Activated CD8-positive, alpha-beta T cell treated with anti-CD3 and anti-CD28 coated beads for 36 hours (primary cell): ENCODE data around the gene PNMA8A. TPM values are rescaled to one million over a fixed set of nuclear protein-coding genes. Genes with fewer than 3 reads are reported as not detected.
"Not testable (repeated sequence)": the region's sequence is repeated elsewhere in the genome, so short reads cannot be mapped to it uniquely, and the experiment has no call there.

Experiments
- ATAC-seq: fragments of 200-7000 bp; cut with Tn5 transposase; one replicate; pipeline ENCODE4 v1.10.0; 2021; ENCODE audit warnings: mild to moderate bottlenecking, moderate library complexity
- CTCF ChIA-PET: fragments of 350-600 bp; sonication (Branson Sonifier 250); formaldehyde crosslinking; loops from one replicate; lab custom pipeline; 2021; ENCODE audit warnings: antibody characterized with exemption; lab: Charles Lee
- POLR2A ChIA-PET: fragments of 350-600 bp; sonication (Branson Sonifier 250); formaldehyde crosslinking; loops from one replicate; lab custom pipeline; 2021; ENCODE audit warnings: antibody characterized with exemption; lab: Charles Lee
- DNase-seq: peaks from one replicate; pipeline ENCODE4 v3.0.0-alpha.2; 2020
- H3K27ac Mint-ChIP-seq: one replicate; pipeline ENCODE4 v1.8.0; 2021; ENCODE audit warnings: mild to moderate bottlenecking, mixed read lengths
- H3K27me3 Mint-ChIP-seq: one replicate; pipeline ENCODE4 v1.8.0; 2021; ENCODE audit warnings: mixed read lengths
- H3K36me3 Mint-ChIP-seq: one replicate; pipeline ENCODE4 v1.8.0; 2021; ENCODE audit warnings: low read depth, mixed read lengths
- H3K4me1 Mint-ChIP-seq: one replicate; pipeline ENCODE4 v1.8.0; 2021; ENCODE audit warnings: low read depth, mixed read lengths
- H3K4me3 Mint-ChIP-seq: one replicate; pipeline ENCODE4 v1.8.0; 2021; ENCODE audit warnings: mild to moderate bottlenecking, moderate library complexity, mixed read lengths
- H3K9me3 Mint-ChIP-seq: one replicate; pipeline ENCODE4 v1.8.0; 2021; ENCODE audit warnings: mixed read lengths
- intact Hi-C: fragments of 100-400 bp; cut with micrococcal nuclease; formaldehyde crosslinking; loops from one replicate; pipeline ENCODE4 v1.10.0; 2022
- total RNA-seq, 2 experiments: library from RNA; stranded (reverse); gene quantifications; one replicate each; pipeline ENCODE4 v1.2.3, GENCODE V29; 2021
- TF ChIP-seq, protein P1 (sequence below): fragments of 200-600 bp; IDR thresholded peaks from one replicate; pipeline ENCODE4 v1.8.0; 2022; ENCODE audit warnings: antibody characterized with exemption, mild to moderate bottlenecking

The PNMA8A gene
- total RNA-seq, 2 experiments from 2014 or later = not detected

DNA sequence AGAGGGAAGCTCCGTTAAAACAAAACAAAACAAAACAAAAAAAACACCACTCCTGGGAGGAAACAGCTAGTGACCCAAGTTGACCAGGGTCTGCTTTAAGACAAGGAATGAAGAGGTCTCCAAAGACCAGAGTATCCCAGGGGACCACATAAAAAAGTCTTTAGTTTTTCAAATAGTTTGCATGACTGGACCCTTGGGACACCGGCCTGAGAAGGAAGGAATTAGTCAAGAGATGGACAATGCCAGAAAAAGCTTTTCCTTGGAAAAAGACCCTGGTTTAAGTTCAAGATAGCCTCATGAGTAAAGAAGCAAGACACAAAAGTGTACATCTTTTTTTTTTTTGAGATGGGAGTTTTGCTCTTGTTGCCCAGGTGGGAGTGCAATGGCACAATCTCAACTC, 36.8 kb upstream of the PNMA8A start:
- CTCF ChIA-PET = interaction anchor here (0.9 to 2.1 kb wide), 9 partner anchors 9 to 112 kb away, joined by 3 to 10 read pairs (median 4); no protein-coding TSS in a partner anchor
- no peak overlapping the region for H3K27ac Mint-ChIP-seq
- H3K36me3 Mint-ChIP-seq = no peaks in the 10 kb centered on the region
- DNase-seq (no peak), ATAC-seq (no peak)
- intact Hi-C loops = no loop called here
- peaks cover 17% of the 10 kb centered on the region for H3K27me3 Mint-ChIP-seq
- POLR2A ChIA-PET = interaction anchor here (0.6 to 1.1 kb wide), 3 partner anchors 12 to 208 kb away, joined by 3 to 4 read pairs (median 3); no protein-coding TSS in a partner anchor
- no peak overlapping the region for H3K4me3 Mint-ChIP-seq
- TF ChIP-seq, protein P1, sequence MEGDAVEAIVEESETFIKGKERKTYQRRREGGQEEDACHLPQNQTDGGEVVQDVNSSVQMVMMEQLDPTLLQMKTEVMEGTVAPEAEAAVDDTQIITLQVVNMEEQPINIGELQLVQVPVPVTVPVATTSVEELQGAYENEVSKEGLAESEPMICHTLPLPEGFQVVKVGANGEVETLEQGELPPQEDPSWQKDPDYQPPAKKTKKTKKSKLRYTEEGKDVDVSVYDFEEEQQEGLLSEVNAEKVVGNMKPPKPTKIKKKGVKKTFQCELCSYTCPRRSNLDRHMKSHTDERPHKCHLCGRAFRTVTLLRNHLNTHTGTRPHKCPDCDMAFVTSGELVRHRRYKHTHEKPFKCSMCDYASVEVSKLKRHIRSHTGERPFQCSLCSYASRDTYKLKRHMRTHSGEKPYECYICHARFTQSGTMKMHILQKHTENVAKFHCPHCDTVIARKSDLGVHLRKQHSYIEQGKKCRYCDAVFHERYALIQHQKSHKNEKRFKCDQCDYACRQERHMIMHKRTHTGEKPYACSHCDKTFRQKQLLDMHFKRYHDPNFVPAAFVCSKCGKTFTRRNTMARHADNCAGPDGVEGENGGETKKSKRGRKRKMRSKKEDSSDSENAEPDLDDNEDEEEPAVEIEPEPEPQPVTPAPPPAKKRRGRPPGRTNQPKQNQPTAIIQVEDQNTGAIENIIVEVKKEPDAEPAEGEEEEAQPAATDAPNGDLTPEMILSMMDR = no peak
- H3K4me1 Mint-ChIP-seq = no peaks in the 10 kb centered on the region
- peaks cover 9% of the 10 kb centered on the region for H3K9me3 Mint-ChIP-seq

DNA sequence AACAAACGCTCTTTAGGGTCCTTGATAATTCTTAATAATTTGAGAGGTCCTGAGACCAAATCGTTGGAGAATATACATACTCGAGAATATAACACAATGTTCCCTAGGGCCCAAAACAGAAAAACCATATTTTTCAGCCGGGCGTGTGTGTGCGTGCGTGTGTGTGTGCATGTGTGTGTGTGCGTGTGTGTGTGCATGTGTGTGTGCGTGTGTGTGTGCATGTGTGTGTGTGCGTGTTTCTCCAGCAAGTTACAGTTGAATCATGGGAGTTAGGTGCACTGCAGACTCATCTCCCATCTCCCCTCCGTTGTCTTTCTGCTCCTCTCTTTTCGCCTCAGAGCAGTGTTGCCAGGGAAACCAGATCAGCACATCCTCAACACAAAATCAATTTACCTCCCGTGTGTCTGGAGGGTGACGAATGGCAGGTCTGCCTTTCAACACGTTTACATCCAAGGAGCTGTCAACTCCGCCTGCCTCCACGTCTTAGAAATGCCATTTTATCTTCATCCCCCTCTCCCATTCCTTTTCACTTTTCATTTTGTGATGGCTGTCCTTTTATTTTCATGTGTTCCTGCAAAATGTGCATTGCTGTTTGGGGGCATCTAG, 32.6 kb upstream of the PNMA8A start:
- intact Hi-C loops = no loop called here

DNA sequence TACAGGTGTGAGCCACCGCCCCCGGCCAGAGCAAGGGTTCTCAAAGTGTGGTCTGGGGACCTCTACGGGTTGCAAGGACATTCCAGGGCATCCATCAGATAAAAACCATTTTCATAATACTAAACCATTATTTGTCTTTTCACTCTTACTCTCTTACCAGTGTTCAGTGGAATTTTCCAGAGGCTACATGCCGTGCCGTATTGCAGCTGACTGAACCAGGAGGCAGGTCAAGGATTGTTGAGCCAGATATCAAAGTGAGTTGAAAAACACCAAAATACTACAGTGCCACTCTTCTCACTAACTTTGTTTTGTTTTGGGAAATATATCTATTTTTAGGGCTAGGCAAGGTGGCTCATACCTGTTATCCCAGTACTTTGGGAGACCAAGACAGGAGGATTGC, 31.5 kb upstream of the PNMA8A start:
- intact Hi-C loops = no loop called here
- TF ChIP-seq, protein P1 = no peak
- Mint-ChIP-seq H3K4me1 (no peaks in the 10 kb centered on the region), H3K4me3 (no peak overlapping the region), H3K36me3 (no peaks in the 10 kb centered on the region), H3K27ac (no peak overlapping the region), H3K27me3 (peaks cover 21% of the 10 kb centered on the region), H3K9me3 (no peaks in the 10 kb centered on the region)
- no peak for ATAC-seq
- ChIA-PET POLR2A (no interaction called here), CTCF (interaction anchor here (2.4 kb wide), 1 partner anchor 11 kb away, joined by 7 read pairs; no protein-coding TSS in a partner anchor)
- no peak for DNase-seq

More for the DNA sequence above, 32.6 kb upstream of the PNMA8A start:
- POLR2A ChIA-PET = no interaction called here
- Mint-ChIP-seq H3K27me3 (peaks cover 23% of the 10 kb centered on the region), H3K4me1 (no peaks in the 10 kb centered on the region), H3K4me3 (no peak overlapping the region), H3K36me3 (no peaks in the 10 kb centered on the region), H3K27ac (no peak overlapping the region), H3K9me3 (no peaks in the 10 kb centered on the region)
- TF ChIP-seq, protein P1 = no peak
- no peak for ATAC-seq
- CTCF ChIA-PET = interaction anchor here (1.6 kb wide), 1 partner anchor 12 kb away, joined by 5 read pairs; no protein-coding TSS in a partner anchor
- DNase-seq = no peak

DNA sequence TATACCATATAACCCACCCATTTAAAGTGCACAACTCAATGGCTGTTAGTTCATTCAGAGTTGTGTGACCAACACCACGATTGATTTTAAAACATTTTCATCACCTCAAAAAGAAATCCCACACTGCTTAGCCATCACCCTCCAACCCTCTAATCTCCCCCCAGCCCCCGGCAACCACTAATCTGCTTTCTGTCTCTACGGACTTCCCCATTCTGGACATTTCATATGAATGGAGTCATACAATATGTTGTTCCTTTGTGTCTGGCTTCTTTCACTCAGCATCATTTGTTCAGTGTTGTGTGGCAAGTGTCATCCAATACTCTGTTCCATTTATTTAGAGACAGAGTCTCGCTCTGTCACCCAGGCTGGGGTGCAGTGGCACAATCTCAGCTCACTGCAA, 28.3 kb upstream of the PNMA8A start:
- peaks cover 20% of the 10 kb centered on the region for H3K27me3 Mint-ChIP-seq
- intact Hi-C loops = no loop called here
- no peak overlapping the region for H3K4me3 Mint-ChIP-seq
- no peak for ATAC-seq
- no peak for DNase-seq
- H3K27ac Mint-ChIP-seq = no peak overlapping the region
- peaks cover 4% of the 10 kb centered on the region for H3K4me1 Mint-ChIP-seq
- TF ChIP-seq, protein P1 = no peak
- ChIA-PET POLR2A (no interaction called here), CTCF (interaction anchor here (1.4 to 2.2 kb wide), 4 partner anchors 14 to 104 kb away, joined by 3 to 7 read pairs (median 6); no protein-coding TSS in a partner anchor)
- no peaks in the 10 kb centered on the region for H3K9me3 Mint-ChIP-seq
- H3K36me3 Mint-ChIP-seq = no peaks in the 10 kb centered on the region

DNA sequence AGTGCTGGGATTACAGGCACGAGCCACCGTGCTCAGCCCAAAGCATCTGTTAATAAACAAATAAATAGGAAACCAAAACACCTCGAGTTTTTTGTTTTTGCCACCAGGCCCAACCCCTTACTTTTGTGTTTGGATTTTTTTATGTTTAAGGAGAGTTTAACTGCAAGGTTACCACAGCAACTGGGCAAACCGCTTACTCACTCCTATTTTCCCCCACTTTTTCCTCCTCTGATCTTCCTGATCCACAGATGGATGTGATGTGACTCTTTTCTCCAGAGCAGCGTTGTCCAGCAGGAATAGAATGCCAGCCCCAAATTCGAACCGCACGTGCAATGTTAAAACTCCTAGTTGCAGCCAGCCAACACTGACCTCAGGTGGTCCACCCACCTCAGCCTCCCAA, 26.4 kb upstream of the PNMA8A start:
- intact Hi-C loops = no loop called here
- peaks cover 12% of the 10 kb centered on the region for H3K4me1 Mint-ChIP-seq
- POLR2A ChIA-PET = no interaction called here
- ATAC-seq (no peak), DNase-seq (no peak)
- no peak overlapping the region for H3K27ac Mint-ChIP-seq
- no peaks in the 10 kb centered on the region for H3K9me3 Mint-ChIP-seq
- peaks cover 31% of the 10 kb centered on the region for H3K27me3 Mint-ChIP-seq
- CTCF ChIA-PET = interaction anchor here (0.6 to 2.0 kb wide), 3 partner anchors 40 to 649 kb away, joined by 3 to 7 read pairs (median 6); no protein-coding TSS in a partner anchor
- H3K4me3 Mint-ChIP-seq = no peak overlapping the region
- H3K36me3 Mint-ChIP-seq = no peaks in the 10 kb centered on the region
- TF ChIP-seq, protein P1 = no peak

DNA sequence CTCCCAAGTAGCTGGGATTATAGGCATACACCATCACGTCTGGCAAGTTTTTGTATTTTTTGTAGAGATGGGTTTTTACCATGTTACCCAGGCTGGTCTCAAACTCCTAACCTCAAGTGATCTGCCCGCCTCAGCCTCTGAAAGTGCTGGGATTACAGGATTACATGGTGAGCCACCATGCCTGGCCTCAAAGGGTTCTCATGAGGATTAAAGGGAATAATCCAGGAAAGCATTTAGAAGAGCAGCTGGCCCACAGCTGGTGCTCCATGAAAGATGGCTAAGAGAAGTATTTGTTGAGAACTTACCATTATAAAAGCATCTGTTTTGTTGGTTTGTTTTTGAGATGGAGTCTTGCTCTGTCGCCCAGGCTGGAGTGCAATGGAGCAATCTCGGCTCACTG, 25.5 kb upstream of the PNMA8A start:
- peaks cover 12% of the 10 kb centered on the region for H3K4me1 Mint-ChIP-seq
- H3K36me3 Mint-ChIP-seq, H3K9me3 Mint-ChIP-seq, H3K27ac Mint-ChIP-seq, H3K4me3 Mint-ChIP-seq, DNase-seq, ATAC-seq, intact Hi-C loops: not testable (repeated sequence)
- POLR2A ChIA-PET = interaction anchor here (0.6 to 0.7 kb wide), 2 partner anchors 218 to 320 kb away, joined by 3 read pairs; no protein-coding TSS in a partner anchor
- peaks cover 33% of the 10 kb centered on the region for H3K27me3 Mint-ChIP-seq
- CTCF ChIA-PET = interaction anchor here (0.9 to 1.0 kb wide), 2 partner anchors 11 to 16 kb away, joined by 3 read pairs; no protein-coding TSS in a partner anchor
